HG02852 (cell line): Measurements from ENCODE around the gene COMP.
"Not testable (repeated sequence)": the region's sequence is repeated elsewhere in the genome, so short reads cannot be mapped to it uniquely, and the experiment has no call there.

ENCODE experiments used
- ATAC-seq: cut with Tn5 transposase; IDR thresholded peaks from one replicate; pipeline ENCODE4 v1.9.1; 2021; ENCODE audit warnings: mild to moderate bottlenecking, moderate library complexity; ENCODE audit not compliant: unreplicated experiment

Gene COMP

DNA sequence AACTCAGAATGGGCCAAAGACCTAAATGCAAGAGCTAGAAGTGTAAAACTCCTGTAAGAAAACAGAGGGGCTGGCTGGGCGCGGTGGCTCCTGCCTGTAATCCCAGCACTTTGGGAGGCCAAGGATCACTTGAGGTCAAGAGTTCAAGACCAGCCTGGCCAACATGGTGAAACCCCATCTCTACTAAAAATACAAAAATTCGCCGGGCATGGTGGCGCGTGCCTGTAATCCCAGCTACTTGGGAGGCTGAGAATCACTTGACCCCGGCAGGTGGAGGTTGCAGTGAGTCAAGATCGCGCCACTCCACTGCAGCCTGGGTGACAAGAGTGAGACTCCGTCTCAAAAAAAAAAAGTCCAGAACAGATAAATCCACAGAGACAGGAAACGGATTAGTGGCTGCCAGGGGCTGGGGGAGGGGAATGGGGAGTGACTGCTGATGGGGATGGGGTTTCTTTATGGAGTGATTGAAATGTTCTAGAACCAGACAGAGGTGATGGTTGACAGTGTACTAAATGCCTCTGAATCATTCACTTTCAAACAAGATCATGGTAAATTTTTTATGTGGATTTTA is 57.3 kb downstream of the COMP start:
- not testable (repeated sequence) for ATAC-seq

GRCh38 chr19:18733196-18733647 is 57.9 kb downstream of the COMP start:
- ATAC-seq = no peak
